HG02642 (cell line): ENCODE results near the gene TMC4.
"Not testable (repeated sequence)": the region's sequence is repeated elsewhere in the genome, so short reads cannot be mapped to it uniquely, and the experiment has no call there.

Source experiments
- ATAC-seq: cut with Tn5 transposase; IDR thresholded peaks from one replicate; pipeline ENCODE4 v1.9.1; 2021; ENCODE audit warnings: mild to moderate bottlenecking; ENCODE audit not compliant: unreplicated experiment, poor library complexity

Gene TMC4

DNA sequence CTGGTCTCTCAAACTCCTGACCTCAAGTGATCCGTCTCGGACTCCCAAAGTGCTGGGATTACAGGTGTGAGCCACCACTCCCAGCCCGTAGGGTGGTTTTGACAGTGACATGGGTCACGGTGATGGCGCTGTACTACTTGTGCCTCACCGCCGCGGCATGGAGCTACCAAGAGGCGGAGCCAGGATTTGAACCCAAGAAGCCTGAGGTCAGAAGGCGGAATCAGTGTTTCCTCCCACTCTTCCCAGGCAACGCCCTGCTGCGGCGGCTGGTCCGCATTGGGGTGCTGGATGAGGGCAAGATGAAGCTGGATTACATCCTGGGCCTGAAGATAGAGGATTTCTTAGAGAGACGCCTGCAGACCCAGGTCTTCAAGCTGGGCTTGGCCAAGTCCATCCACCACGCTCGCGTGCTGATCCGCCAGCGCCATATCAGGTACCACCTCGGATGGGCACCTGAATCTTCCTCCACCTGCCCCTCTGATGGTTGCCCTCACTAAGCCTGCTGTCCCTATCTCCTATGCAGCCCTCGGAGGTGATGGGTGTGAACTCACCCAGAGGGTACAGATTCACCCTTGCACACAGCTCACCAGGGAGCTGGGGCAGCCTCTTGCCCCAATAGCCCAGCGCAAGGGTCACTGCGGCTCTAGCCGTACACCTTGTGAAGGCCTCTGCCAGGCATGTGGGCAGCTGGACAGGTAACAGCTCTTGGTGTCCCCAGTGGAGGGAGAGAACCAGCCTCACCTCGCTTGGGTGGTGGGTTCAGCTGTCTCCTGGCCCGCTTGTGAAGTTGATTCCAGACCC, 33.3 kb upstream of the TMC4 start:
- ATAC-seq: no peak

DNA sequence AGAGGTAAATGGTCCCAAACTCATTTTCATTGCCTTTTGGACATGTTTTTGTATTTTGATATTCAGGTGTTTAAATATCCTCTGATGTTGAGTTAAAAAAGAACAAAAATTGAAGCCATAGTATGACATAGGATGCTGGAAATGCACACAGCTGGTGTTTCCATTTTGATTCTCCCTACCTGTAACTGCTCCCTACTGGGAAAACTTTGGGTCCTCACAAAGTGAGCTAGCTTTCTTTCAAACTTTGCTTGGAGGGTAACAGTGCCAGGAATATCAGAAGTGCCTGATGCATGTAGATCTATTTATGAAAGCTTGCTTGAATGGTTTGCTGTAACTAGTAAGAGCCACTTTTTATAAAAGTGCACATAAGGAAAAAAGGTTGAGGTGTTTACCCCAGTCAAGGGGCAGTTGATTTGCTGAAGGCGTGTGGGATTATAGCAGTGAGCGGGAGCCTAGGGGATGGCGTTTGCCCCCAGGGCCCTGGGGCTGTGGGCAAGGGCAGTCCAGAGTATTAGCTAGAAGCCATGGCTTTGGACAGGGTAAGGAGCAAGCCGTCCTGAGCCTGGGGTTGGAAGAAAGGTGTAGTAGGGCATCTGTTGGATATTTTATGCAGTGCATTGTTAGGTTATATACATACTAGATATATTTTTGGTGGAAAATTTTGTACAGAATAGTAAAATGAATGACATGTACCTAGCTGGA, 32.0 kb upstream of the TMC4 start:
- ATAC-seq: no peak

DNA sequence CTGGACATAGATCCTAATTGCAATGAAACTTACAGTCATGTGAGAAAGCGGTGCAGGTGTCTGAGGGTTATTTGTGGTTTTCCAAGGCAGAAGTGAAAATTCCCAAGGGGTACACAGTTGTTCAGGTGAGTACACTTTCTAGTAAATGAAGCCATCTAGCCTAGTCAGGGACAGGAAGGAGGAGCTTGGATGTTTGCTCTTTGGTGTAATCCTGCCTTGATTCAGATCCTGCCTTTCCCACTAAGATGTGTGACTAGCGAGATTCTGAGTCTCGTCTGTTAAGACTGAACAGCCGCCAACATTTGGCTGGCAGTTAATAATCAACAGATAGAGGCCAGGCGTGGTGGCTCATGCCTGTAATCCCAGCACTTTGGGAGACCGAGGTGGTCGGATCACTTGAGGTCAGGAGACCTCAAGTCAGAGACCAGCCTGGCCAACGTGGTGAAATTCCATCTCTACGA, 30.2 kb upstream of the TMC4 start:
- no peak for ATAC-seq

DNA sequence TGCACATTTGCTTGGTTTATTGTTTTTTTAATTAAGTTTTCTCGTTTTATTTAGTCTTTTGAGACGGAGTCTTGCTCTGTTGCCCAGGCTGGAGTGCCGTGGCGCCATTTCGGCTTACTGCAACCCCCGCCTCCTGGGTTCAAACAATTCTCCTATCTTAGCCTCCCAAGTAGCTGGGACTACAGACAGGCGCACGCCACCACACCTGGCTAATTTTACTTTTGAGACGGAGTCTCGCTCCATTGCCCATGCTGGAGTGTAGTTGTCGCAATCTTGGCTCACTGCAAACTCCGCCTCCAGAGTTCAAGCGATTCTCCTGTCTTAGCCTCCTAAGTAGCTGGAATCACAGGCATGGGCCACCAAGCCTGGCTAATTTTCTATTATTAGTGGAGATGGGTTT, 29.0 kb upstream of the TMC4 start:
- no peak for ATAC-seq

DNA sequence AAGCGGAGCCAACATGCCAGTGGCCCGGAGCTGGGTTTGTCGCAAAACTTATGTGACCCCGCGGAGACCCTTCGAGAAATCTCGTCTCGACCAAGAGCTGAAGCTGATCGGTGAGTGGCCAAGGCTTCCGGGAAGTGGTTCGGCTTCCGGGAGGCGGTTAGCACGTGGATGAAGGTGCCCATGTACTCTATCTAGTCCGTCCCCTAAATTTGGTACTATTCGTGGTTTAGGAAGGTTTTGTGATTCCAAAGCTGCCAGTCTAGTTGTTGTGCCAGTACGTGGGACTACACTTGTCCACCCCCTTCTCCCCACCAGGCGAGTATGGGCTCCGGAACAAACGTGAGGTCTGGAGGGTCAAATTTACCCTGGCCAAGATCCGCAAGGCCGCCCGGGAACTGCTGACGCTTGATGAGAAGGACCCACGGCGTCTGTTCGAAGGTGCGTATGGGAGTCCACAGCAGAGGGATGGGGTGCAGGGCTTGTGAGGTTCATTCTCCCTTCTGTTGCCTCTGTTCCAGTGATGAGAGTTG, 28.3 kb upstream of the TMC4 start:
- no peak for ATAC-seq

DNA sequence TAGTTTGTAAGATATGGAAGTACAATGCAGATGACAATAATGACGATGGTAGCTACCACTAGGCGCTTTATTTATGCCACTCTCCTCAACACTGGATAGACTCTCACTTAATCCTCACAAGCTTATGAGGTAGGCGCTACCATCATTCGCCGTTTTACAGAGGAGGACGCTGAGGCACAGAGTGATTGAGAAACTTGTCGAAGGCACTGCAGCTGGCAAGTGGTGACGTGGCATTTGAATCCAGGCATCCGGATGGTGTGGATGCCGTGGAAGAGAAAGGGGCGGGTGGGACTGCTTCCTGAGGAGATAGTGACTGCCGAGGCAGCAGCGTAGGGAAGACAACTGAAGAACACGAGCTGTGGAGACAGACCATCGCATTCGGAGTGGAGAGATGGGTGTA, 26.4 kb upstream of the TMC4 start:
- no peak for ATAC-seq

DNA sequence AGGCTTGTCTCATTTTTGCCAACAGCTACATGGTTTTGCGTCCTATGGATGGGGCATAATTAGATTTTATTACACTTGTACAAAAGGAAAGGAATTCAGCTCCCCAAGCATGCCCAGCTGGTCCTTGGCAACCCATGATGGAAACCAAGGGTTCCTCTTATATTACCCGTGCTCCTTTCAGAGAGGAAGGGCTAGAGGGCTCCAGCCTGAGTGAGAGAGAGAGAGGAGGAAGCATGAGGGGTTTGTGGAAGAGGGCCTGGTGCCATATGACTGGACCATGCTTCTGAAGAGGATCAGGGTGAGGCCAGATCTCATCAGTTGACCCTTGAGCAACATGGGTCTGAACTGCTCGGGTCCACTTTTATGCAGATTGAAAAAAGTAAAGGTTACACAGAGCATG, 24.2 kb upstream of the TMC4 start:
- ATAC-seq: no peak

DNA sequence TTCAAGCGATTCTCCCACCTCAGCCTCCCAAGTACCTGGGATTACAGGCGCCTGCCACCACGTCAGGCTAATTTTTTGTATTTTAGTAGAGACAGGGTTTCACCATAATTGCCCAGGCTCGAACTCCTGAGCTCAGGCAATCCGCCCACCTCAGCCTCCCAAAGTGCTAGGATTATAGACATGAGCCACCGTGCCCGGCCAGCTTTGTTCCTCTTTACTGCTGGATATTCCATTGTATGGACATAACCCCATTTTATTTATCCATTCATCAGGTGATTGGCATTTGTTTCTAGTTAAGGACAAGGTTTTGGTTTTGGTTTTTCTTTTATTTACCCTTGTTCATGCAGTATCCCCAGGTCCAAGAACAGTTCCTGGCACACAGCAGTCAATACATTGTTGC, 23.6 kb upstream of the TMC4 start:
- no peak for ATAC-seq

DNA sequence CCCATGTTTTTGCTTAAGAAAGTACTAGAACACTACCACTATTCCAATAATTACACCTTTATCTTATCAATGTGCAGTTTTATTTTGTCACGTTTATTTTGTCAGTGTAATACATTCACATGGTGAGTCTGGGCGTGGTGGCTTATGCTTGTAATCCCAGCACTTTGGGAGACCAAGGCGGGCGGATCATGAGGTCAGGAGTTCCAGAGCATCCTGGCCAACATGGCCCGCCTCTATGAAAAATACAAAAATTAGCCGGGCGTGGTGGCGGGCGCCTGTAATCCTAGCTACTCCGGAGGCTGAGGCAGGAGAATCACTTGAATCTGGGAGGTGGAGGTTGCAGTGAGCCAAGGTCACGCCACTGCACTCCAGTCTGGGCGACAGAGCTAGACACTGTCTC, 21.5 kb upstream of the TMC4 start:
- ATAC-seq: not testable (repeated sequence)

DNA sequence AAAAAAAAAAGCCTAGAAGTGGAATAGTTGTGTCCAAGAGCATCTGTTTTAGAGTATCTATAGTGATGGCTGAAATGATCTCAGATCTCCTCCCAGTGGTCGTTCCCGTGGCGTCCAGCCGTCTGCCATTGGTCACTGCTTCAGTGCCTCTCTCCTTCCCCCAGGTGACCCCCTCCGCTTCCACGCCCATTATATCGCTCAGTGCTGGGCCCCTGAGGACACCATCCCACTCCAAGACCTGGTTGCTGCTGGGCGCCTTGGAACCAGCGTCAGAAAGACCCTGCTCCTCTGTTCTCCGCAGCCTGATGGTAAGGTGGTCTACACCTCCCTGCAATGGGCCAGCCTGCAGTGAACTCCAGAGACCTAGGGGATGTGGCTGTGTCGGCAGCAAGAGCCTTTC, 20.1 kb upstream of the TMC4 start:
- ATAC-seq: no peak

DNA sequence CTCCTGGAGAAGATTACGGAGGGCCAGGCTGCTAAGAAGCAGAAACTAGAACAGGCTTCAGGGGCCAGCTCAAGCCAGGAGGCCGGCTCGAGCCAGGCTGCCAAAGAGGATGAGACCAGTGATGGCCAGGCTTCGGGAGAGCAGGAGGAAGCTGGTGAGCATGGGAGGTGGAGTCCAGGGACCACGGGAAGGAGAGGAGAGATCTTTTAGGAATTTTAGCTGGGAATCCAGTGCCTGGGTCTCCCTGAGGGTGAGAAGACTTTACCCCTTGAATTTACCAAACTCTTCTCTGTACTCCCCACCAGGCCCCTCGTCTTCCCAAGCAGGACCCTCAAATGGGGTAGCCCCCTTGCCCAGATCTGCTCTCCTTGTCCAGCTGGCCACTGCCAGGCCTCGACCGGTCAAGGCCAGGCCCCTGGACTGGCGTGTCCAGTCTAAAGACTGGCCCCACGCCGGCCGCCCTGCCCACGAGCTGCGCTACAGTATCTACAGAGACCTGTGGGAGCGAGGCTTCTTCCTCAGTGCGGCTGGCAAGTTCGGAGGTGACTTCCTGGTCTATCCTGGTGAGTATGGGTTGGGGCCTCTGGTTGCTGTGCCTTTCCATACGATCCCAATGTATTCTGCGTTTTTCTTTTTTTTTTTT, 19.0 kb upstream of the TMC4 start:
- no peak for ATAC-seq

DNA sequence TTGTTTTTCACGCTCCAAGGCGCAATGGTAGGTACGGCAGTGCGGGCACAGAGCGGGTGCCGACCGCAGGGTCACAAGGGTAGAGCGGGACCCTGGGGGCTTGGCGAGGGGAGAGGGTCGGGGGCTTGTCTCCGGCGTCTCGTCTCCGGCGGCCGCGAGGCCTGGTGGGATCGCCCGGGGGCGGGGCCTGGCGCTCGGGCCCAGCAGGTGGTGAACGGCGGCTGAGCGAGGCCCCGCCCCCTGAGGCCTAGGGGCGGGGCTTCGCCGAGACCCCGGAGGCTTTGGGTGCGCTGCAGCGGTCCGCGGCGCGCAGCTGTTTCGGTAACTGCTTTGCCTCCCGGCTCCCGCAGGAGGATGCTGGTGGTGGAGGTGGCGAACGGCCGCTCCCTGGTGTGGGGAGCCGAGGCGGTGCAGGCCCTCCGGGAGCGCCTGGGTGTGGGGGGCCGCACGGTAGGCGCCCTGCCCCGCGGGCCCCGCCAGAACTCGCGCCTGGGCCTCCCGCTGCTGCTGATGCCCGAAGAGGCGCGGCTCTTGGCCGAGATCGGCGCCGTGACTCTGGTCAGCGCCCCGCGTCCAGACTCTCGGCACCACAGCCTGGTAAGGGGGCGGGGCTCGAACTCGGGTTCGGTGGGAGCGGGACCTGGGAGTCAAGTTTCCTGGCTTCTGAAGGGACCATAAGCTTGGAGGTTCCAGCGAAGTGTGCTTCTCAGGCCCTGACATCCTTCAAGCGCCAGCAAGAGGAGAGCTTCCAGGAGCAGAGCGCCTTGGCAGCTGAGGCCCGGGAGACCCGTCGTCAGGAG, 18.3 kb upstream of the TMC4 start, which contains the start of gene TSEN34:
Gene TSEN34, plus strand, starts transcription at position 298 of the 800 bp plus-strand sequence. Its CDS starts 57 bp downstream, at position 355.
- peak; percentile 35 for ATAC-seq

DNA sequence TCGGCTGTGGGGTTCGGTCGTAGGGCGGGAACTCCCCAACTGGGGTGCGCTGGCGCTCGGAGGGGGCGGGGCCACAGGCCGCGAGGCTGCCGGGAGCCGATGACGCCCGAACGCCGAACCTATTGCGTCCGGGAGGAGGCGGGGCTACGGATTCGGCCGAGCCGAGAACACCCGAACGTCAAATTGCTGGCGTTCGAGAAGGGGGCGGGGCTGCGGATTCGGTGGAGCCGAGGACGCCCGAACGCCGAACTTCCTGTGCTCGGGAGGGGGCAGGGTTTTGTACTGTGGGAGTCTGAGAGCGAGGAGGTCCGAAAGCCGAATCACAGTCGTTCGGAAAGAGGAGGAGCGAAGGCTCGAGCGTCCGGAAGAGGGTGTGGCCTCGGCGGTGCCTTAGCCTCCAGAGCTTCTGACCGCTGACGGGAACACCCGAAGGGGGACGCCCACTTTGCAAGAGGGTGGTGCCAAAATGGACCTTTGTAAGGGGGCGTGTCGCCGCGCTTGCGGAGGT, 17.6 kb upstream of the TMC4 start:
- ATAC-seq: peak; percentile 46

DNA sequence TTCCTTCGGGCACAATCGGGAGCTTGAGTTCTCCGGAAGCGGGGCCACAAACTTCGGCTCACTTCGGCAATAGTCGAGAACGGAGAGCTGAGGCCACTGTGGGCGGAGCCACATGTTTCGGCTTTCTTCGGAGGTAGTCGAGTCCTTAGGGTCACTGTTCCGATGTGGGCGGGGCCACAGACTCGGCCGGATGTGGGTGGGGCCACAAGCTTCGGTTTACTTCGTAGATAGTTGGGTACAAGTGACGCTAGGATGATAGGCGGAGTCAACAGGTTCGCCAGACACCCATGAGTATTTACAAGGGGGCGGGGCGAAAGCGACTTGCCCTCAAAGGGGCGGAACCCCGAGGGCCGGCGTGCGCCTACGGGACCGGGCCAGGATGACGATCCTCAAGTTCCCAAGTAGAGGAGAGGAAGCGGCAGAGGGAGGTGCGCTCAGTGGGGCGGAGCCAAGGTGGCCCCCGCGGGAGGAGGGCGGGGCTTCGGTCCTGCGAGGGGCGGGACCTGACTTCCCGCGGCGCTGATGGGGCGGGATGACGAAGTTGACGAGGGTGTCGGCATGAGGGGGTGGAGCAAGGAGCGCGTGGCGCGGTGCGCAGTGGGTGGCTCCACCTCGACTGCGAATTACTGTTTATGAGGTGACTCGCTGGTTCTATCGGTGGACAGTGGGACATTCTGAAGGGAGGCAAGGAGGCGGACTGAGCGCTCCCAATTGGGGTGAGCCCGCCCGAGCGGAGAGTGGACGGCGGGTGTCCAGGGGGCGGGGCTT, 17.0 kb upstream of the TMC4 start:
- peak; percentile 53 for ATAC-seq

DNA sequence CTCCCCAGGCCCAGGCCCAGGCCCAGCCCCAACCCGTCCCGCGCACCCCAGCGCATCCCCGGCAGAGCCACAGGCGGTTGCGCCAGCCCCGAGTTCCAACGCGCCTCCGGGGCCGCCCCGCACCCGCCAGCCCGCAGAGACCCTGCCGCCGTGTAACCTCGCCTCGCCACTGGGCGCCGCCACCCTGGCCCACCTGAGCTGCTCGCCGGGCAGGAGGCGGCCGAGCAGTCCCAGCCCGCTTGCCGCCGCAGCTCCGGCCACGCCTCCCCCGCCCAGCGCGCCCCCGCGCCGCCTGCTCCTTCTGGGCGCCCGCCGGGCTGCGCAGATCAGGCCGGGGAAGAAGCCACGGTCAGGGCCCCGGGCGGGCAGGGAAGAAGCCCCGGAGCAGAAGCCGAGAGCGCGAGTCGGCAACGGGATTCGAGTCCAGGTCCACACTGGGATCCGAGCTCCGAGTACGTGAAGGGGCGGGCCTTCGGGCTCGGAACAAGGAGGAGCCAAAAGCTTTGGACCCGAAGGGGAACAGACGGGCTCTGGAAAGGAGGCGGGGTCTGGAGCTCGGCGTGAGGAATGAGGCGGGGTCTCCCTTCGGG, 16.3 kb upstream of the TMC4 start, which contains the start of gene MBOAT7:
Gene MBOAT7, minus strand, starts transcription at position 436 of the 590 bp plus-strand sequence. CDS start 1,072 bp downstream, outside the sequence.
- ATAC-seq: peak; percentile 16

DNA sequence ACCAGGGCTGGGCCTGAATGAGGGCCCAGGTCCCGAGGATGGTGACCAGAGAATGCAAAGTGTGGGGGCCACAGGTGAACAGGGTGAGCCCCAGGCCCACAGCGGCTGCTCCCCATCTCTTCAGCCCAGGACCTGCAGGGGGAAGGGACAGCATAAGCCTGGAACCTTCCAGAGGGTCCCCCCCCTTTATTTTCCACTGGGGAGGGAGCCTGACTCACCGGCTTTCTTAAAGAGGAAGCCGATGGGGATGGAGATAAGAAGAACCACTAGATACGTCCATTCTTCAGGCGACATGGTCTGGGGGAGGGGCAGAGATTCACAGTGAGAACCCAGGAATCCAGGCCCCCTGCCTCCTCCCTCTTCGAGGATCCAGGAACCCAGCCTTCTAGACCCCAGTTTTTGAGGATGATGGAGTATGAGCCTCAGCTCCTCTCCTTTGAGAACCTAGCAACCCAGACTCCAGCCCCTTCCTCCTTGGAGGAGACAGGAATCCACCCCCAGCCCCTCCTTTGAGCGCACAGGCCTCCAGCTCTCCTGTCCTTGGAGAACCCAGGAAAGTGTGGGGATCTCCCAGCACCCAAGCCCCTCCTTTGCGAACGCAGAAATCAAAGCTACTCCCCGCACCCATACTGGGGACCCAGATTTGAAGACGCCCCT, 15.4 kb upstream of the TMC4 start:
- ATAC-seq: no peak

DNA sequence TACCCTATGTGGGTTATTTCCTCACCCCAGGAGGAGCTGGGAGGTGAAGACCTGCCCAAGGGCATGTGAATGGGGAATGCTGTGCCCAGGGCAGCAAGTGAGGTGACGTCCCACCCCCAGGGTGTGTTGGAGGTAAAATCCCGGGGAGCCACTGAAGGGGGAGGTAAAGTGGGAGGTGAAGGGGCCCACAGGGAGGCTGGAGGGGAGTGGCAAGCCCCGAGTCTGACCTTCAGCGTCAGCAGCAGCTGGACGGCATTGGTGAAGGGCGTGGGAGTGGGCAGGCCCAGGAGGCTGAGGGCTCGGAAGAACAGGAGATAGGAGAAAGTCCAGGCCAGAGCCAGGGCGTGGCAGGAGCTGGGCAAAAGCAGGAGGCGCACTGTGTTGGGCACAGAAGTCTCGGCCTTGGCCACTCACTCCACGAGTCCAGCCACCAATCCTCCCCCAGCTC, 14.0 kb upstream of the TMC4 start:
- no peak for ATAC-seq

DNA sequence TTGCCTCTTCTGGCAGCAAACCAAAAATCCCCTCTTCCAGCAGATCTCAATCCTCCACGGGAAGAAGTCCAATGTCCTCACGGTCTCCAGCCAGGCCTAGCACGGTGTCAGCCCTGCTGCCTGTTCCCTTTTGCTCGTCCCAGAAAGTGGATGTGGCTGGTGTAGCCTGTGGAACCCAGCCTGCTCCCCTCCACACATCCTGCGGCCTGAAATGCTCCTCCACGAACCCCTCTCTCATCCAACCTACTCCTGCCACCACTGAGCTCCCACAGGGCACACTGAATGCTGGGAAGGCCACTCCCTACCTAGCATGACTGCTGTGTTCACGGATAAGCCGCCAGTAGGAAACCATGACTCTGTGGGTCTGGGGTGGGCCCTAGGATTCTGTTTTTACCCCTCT, 13.4 kb upstream of the TMC4 start:
- no peak for ATAC-seq
